Left lobe of liver (tissue), 2 donors: ENCODE measurements around the gene RPL14. TPM values are rescaled to one million over a fixed set of nuclear protein-coding genes. Genes with fewer than 3 reads are reported as not detected.
"Not testable (repeated sequence)": the region's sequence is repeated elsewhere in the genome, so short reads cannot be mapped to it uniquely, and the experiment has no call there.

ENCODE experiments used
- ATAC-seq: fragments of 200-7000 bp; cut with Tn5 transposase; one replicate; pipeline ENCODE4 v1.9.1; 2020; ENCODE audit warnings: mild to moderate bottlenecking, moderate library complexity
- DNase-seq: peaks from one replicate; pipeline ENCODE4 v3.0.0-alpha.2; 2020; ENCODE audit warnings: low spot score
- total RNA-seq: library from RNA; stranded (reverse); gene quantifications from one replicate; pipeline ENCODE4 v1.2.1, GENCODE V29; 2021
- donor health status: DM: no; HTN: no; CAD: no; lungs with moderate emphysema.
- donor health status: DM: no; HTN: yes; CAD: no.

RPL14 gene
- total RNA-seq, 1 donor from 2014 or later, result 638 TPM

GRCh38 chr3:40461161-40461560 lies 4.0 kb downstream of the RPL14 start:
- no peak for ATAC-seq
- DNase-seq, result no peak

- not testable (repeated sequence) for DNase-seq, ATAC-seq
Observed at GRCh38 chr3:40462838-40463237, 5.7 kb downstream of the RPL14 start.

GRCh38 chr3:40463579-40463978 lies 6.4 kb downstream of the RPL14 start:
- DNase-seq (no peak), ATAC-seq (no peak)

- DNase-seq (no peak), ATAC-seq (no peak)
Observed at GRCh38 chr3:40464339-40465110, 7.4 kb downstream of the RPL14 start.

- ATAC-seq, result no peak
- DNase-seq, result no peak
Observed at GRCh38 chr3:40465111-40465407, 7.9 kb downstream of the RPL14 start.

GRCh38 chr3:40465456-40465855 lies 8.3 kb downstream of the RPL14 start:
- ATAC-seq, result no peak

GRCh38 chr3:40468018-40468417 lies 10.9 kb downstream of the RPL14 start:
- no peak for DNase-seq
- peak; percentile 94 for ATAC-seq

More at GRCh38 chr3:40465456-40465855, 8.3 kb downstream of the RPL14 start:
- DNase-seq, result no peak

- ATAC-seq (no peak), DNase-seq (no peak)
Observed at GRCh38 chr3:40470701-40471100, 13.6 kb downstream of the RPL14 start.

- DNase-seq (peak; percentile 78), ATAC-seq (peak; percentile 99)
Observed at GRCh38 chr3:40476478-40477470, 19.6 kb downstream of the RPL14 start, which contains the start of gene ZNF619. Gene ZNF619, plus strand, starts transcription at chr3:40477122. Its CDS starts 858 bp downstream, at chr3:40477980.

GRCh38 chr3:40477666-40478065 lies 20.5 kb downstream of the RPL14 start:
- ATAC-seq, result peak; percentile 27

GRCh38 chr3:40487172-40487571 lies 30.0 kb downstream of the RPL14 start:
- no peak for ATAC-seq
- no peak for DNase-seq

More at GRCh38 chr3:40477666-40478065, 20.5 kb downstream of the RPL14 start:
- no peak for DNase-seq

- ATAC-seq, result no peak
- DNase-seq, result no peak
Observed at GRCh38 chr3:40490916-40491315, 33.8 kb downstream of the RPL14 start.

- ATAC-seq, result no peak
- DNase-seq, result no peak
Observed at GRCh38 chr3:40494698-40495097, 37.6 kb downstream of the RPL14 start.

GRCh38 chr3:40497288-40497687 lies 40.1 kb downstream of the RPL14 start:
- ATAC-seq, result no peak
- no peak for DNase-seq

GRCh38 chr3:40499952-40500351 lies 42.8 kb downstream of the RPL14 start:
- no peak for ATAC-seq
- no peak for DNase-seq

GRCh38 chr3:40502034-40502433 lies 44.9 kb downstream of the RPL14 start:
- ATAC-seq (no peak), DNase-seq (no peak)

GRCh38 chr3:40504636-40505430 lies 47.7 kb downstream of the RPL14 start:
- DNase-seq (no peak), ATAC-seq (no peak)

- DNase-seq, result peak; percentile 84
- ATAC-seq, result peak; percentile 96
Observed at GRCh38 chr3:40505599-40506462, 48.7 kb downstream of the RPL14 start, which contains the start of gene ZNF620. Gene ZNF620, plus strand, starts transcription at chr3:40506039. Its CDS starts 314 bp downstream, at chr3:40506353.

GRCh38 chr3:40511031-40511718 lies 54.0 kb downstream of the RPL14 start:
- no peak for ATAC-seq

More at GRCh38 chr3:40511031-40511718, 54.0 kb downstream of the RPL14 start:
- DNase-seq, result no peak
